Endothelial cell of umbilical vein (primary cell): Measurements from ENCODE around the gene RPS6KA5. TPM values are rescaled to one million over a fixed set of nuclear protein-coding genes. Genes with fewer than 3 reads are reported as not detected.

Source experiments
- BruUV-seq: library from RNA; stranded (reverse); fragments of 400-500 nt; replicated peaks from 2 replicates; lab custom pipeline; 2021; lab: Mats Ljungman, UMichigan
- CTCF ChIA-PET: fragments of 300-600, 350-600 bp; sonication (Branson Sonifier 250); formaldehyde crosslinking; loops from one replicate; lab custom pipeline; 2021; ENCODE audit warnings: antibody characterized with exemption, inconsistent platforms; lab: Charles Lee
- POLR2A ChIA-PET: fragments of 300-600, 350-600 bp; sonication (Branson Sonifier 250); formaldehyde crosslinking; loops from one replicate; lab custom pipeline; 2021; ENCODE audit warnings: antibody characterized with exemption, inconsistent platforms; lab: Charles Lee
- DNase-seq: peaks from one replicate; pipeline ENCODE4 v3.0.0-alpha.2; 2011; ENCODE audit warnings: low read depth, low spot score
- FAIRE-seq: peaks from 2 replicates; lab custom pipeline; 2011; peaks lifted over from hg19 to GRCh38; lab: Jason Lieb, UNC
- H2AFZ ChIP-seq: 2 replicates; pipeline ENCODE4 v1.6.0; 2012; ENCODE audit warnings: low read depth, low read length, control low read depth, inconsistent platforms
- H3K27ac ChIP-seq: 2 replicates; pipeline ENCODE4 v1.5.1; 2011; ENCODE audit warnings: low read depth, mild to moderate bottlenecking, control low read depth, low read length, moderate library complexity; ENCODE audit not compliant: insufficient read depth
- H3K27me3 ChIP-seq, 2 experiments: 2 replicates each; pipeline versions ENCODE4 v1.6.0 to v1.6.1; 2011; ENCODE audit warnings: low read length in 2 of 2, mixed read lengths in 1 of 2; ENCODE audit not compliant: control insufficient read depth in 2 of 2, insufficient read depth in 2 of 2
- H3K36me3 ChIP-seq, 2 experiments: 2 replicates in 1 of 2; 3 replicates in 1 of 2; pipeline ENCODE4 v1.5.1; 2011; ENCODE audit warnings: low read length in 2 of 2, mild to moderate bottlenecking in 1 of 2, moderate library complexity in 1 of 2; ENCODE audit not compliant: control insufficient read depth in 2 of 2, insufficient read depth in 2 of 2; ENCODE audit errors: extremely low read depth in 1 of 2
- H3K4me1 ChIP-seq: 3 replicates; pipeline ENCODE4 v1.5.1; 2011; ENCODE audit warnings: mild to moderate bottlenecking, low read length; ENCODE audit not compliant: control insufficient read depth, insufficient read depth; ENCODE audit errors: extremely low read depth
- H3K4me2 ChIP-seq: 2 replicates; pipeline ENCODE4 v1.6.1; 2011; ENCODE audit warnings: low read length, control low read depth, mixed read lengths; ENCODE audit not compliant: insufficient read depth
- H3K4me3 ChIP-seq, 3 experiments: fragments of 200-600 bp in 1 of 3; sonication (generic), shearing (Covaris generic) in 1 of 3; replicated peaks in 1 of 3; 2 replicates each; pipeline ENCODE4 v1.5.1; 2011 to 2016; ENCODE audit warnings: control low read depth in 3 of 3, low read length in 3 of 3, mild to moderate bottlenecking in 2 of 3, inconsistent platforms in 1 of 3, low read depth in 1 of 3, moderate library complexity in 1 of 3; ENCODE audit not compliant: insufficient read depth in 1 of 3
- H3K79me2 ChIP-seq: 2 replicates; pipeline ENCODE4 v1.6.0; 2012; ENCODE audit warnings: low read length, inconsistent platforms; ENCODE audit not compliant: control insufficient read depth, insufficient read depth
- H3K9ac ChIP-seq: replicated peaks from 2 replicates; pipeline ENCODE3; 2011; ENCODE audit warnings: low read length, control low read depth; ENCODE audit not compliant: insufficient read depth; ENCODE audit errors: extremely low read depth
- H3K9me1 ChIP-seq: replicated peaks from 3 replicates; pipeline ENCODE4 v1.6.0; 2011; ENCODE audit warnings: mild to moderate bottlenecking, low read length; ENCODE audit not compliant: control insufficient read depth, insufficient read depth; ENCODE audit errors: extremely low read depth
- H3K9me3 ChIP-seq: replicated peaks from 2 replicates; pipeline ENCODE4 v1.5.1; 2012; ENCODE audit warnings: low read length, inconsistent platforms; ENCODE audit not compliant: control insufficient read depth, insufficient read depth
- H4K20me1 ChIP-seq: replicated peaks from 2 replicates; pipeline ENCODE3; 2011; ENCODE audit warnings: mild to moderate bottlenecking, low read length; ENCODE audit not compliant: control insufficient read depth, insufficient read depth; ENCODE audit errors: extremely low read depth
- EZH2 ChIP-seq: IDR thresholded peaks from 2 replicates; pipeline ENCODE4 v1.6.1; 2012; ENCODE audit warnings: borderline replicate concordance, low read depth, mild to moderate bottlenecking, moderate library complexity, low read length, inconsistent platforms; ENCODE audit not compliant: severe bottlenecking
- FOS ChIP-seq: IDR thresholded peaks from 2 replicates; pipeline ENCODE4 v1.6.1; 2011; ENCODE audit warnings: mild to moderate bottlenecking, low read length, moderate library complexity, borderline replicate concordance; ENCODE audit not compliant: insufficient read depth
- GATA2 ChIP-seq: IDR thresholded peaks from 2 replicates; pipeline ENCODE4 v1.7.0; 2011; ENCODE audit warnings: low read depth, mild to moderate bottlenecking, moderate library complexity, mixed read lengths, low read length; ENCODE audit not compliant: insufficient read length, insufficient read depth
- JUN ChIP-seq: IDR thresholded peaks from 2 replicates; pipeline ENCODE4 v1.6.1; 2011; ENCODE audit warnings: borderline replicate concordance, low read depth; ENCODE audit not compliant: insufficient read length, insufficient read depth
- MYC ChIP-seq: IDR thresholded peaks from one replicate; pipeline ENCODE4 v1.6.1; 2011; ENCODE audit warnings: mild to moderate bottlenecking, low read depth, low read length
- POLR2A ChIP-seq: IDR thresholded peaks from 2 replicates; pipeline ENCODE4 v1.6.1; 2012; ENCODE audit warnings: low read depth, mild to moderate bottlenecking, control low read depth, low read length
- POLR2AphosphoS5 ChIP-seq: IDR thresholded peaks from 2 replicates; pipeline ENCODE4 v1.6.1; 2012; ENCODE audit warnings: low read depth, mild to moderate bottlenecking, control low read depth, low read length, moderate library complexity; ENCODE audit not compliant: insufficient read depth
- dilution Hi-C: fragments of 300-500 bp; cut with MboI; formaldehyde crosslinking; loops from one replicate; pipeline ENCODE4 v1.15.0; 2019; ENCODE audit warnings: low sequenced_read_pairs; ENCODE audit not compliant: extremely low pct_ligation_motif_present
- intact Hi-C: fragments of 100-400 bp; cut with micrococcal nuclease; formaldehyde crosslinking; loops from one replicate; pipeline ENCODE4 v1.10.0; 2022
- polyA plus RNA-seq, 4 experiments: library from polyadenylated mRNA; depleted of rRNA in 3 of 4; stranded (reverse) in 3 of 4; unstranded in 1 of 4; fragments of >200 nt; gene quantifications; 2 replicates each; pipeline versions ENCODE4 v1.2.1 to v1.2.3, GENCODE V29; 2011 to 2012; ENCODE audit warnings: missing spikeins in 1 of 4
- total RNA-seq: library from RNA; stranded (reverse); gene quantifications from 2 replicates; pipeline ENCODE4 v1.2.3, GENCODE V29; 2021
- TF ChIP-seq, protein P1 (sequence below), 2 donors: IDR thresholded peaks; 1 replicate in 1 of 2; 2 replicates in 1 of 2; pipeline ENCODE4 v1.5.1; 2011; ENCODE audit warnings: low read length in 2 of 2, mild to moderate bottlenecking in 2 of 2, moderate library complexity in 2 of 2, control low read depth in 1 of 2, inconsistent platforms in 1 of 2, low read depth in 1 of 2; ENCODE audit not compliant: insufficient read depth in 1 of 2; ENCODE audit errors: extremely low read depth in 1 of 2
- TF ChIP-seq, protein P2 (sequence below): IDR thresholded peaks from 2 replicates; pipeline ENCODE4 v1.6.1; 2011; ENCODE audit not compliant: insufficient read depth, insufficient read length

RPS6KA5 gene
- total and polyA plus RNA-seq, 2 donors (not counting 3 experiments of a cell fraction or from before 2014, with no cell fraction given), result 2.9 to 5.4 TPM

DNA sequence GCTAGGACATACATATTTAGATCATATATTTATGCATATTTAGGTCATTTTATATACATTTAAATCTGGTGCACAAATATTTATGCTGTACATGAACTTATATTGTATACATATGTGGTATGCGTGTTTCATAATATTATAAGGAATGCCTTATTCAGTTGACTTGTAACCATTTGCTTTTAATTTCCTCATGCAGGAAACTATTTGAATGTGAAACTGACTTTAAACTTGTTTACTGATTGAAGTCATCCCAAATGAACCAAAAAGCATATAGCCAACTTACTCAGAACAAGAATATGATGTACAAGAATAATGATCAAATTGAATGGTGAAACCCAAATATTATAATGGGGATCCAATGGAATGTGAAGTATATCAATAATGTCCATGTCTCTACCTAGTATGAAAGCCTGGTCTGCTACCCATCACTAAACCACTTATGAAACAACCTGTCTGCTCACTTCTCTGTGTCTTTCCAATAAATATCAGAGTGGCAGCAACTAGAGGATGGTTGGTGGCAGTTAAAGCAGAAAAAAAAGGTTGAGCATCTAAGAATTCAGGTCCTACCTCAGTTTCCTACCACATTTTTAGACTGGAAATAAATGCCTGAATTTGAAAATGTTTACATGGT lies 38.3 kb downstream of the RPS6KA5 start:
- Histone ChIP-seq H3K36me3 (no peaks in the 10 kb centered on the region), H3K9me1 (no peaks in the 10 kb centered on the region), H3K4me3 (no peak overlapping the region), H2AFZ (no peak overlapping the region), H3K9ac (no peak overlapping the region), H3K4me2 (no peak overlapping the region), H4K20me1 (peaks cover 2% of the 10 kb centered on the region), H3K9me3 (no peaks in the 10 kb centered on the region), H3K27me3 (no peaks in the 10 kb centered on the region), H3K27ac (no peak overlapping the region), H3K4me1 (no peaks in the 10 kb centered on the region), H3K79me2 (no peaks in the 10 kb centered on the region)
- intact Hi-C loops (no loop called here), dilution Hi-C loops (no loop called here)
- BruUV-seq, result no TSS peak
- POLR2A ChIA-PET, result no interaction called here
- CTCF ChIA-PET, result no interaction called here
- no peak for FAIRE-seq
- no peak for DNase-seq
- no peak for TF ChIP-seq EZH2

DNA sequence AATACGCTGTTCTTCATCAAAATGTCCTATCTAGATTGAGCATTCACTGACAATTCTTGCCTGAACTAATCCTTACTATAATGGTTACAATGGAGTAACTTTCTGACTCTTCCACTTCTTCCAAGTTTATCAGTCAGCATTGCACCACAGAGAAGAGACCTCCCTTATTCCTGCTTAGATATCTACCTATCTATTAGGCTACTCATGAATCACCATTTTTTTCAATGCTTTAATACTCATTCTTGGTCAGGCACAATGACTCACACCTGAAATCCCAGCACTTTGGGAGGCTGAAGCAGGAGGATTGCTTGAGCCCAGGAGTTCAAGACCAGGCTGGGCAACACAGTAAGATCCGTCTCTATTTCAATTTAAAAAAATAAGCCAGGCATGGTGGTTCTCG lies 39.3 kb downstream of the RPS6KA5 start:
- POLR2A ChIA-PET, result no interaction called here
- no peak overlapping the region for H2AFZ ChIP-seq
- H3K36me3 ChIP-seq, result no peaks in the 10 kb centered on the region
- CTCF ChIA-PET, result no interaction called here
- no peak overlapping the region for H3K4me3 ChIP-seq
- DNase-seq, result no peak
- H3K9ac ChIP-seq, result no peak overlapping the region
- TF ChIP-seq, protein P1, sequence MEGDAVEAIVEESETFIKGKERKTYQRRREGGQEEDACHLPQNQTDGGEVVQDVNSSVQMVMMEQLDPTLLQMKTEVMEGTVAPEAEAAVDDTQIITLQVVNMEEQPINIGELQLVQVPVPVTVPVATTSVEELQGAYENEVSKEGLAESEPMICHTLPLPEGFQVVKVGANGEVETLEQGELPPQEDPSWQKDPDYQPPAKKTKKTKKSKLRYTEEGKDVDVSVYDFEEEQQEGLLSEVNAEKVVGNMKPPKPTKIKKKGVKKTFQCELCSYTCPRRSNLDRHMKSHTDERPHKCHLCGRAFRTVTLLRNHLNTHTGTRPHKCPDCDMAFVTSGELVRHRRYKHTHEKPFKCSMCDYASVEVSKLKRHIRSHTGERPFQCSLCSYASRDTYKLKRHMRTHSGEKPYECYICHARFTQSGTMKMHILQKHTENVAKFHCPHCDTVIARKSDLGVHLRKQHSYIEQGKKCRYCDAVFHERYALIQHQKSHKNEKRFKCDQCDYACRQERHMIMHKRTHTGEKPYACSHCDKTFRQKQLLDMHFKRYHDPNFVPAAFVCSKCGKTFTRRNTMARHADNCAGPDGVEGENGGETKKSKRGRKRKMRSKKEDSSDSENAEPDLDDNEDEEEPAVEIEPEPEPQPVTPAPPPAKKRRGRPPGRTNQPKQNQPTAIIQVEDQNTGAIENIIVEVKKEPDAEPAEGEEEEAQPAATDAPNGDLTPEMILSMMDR (IDR thresholded peaks at IDR 0.05; ENCODE audit: extremely low read depth in 1 of 2, insufficient read depth in 1 of 2, low read depth in 1 of 2, low read length in 2 of 2), result no peak
- TF ChIP-seq POLR2AphosphoS5, result no peak
- no peak for TF ChIP-seq EZH2
- TF ChIP-seq POLR2A, result no peak
- TF ChIP-seq GATA2, result no peak
- no peak for TF ChIP-seq FOS
- TF ChIP-seq JUN, result no peak
- TF ChIP-seq, protein P2, sequence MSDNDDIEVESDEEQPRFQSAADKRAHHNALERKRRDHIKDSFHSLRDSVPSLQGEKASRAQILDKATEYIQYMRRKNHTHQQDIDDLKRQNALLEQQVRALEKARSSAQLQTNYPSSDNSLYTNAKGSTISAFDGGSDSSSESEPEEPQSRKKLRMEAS, result no peak
- no peak for TF ChIP-seq MYC
- H4K20me1 ChIP-seq, result peaks cover 2% of the 10 kb centered on the region
- no peak overlapping the region for H3K4me2 ChIP-seq
- FAIRE-seq, result no peak
- no peaks in the 10 kb centered on the region for H3K27me3 ChIP-seq
- H3K4me1 ChIP-seq, result no peaks in the 10 kb centered on the region
- BruUV-seq, result no TSS peak
- H3K9me1 ChIP-seq, result no peaks in the 10 kb centered on the region
- H3K9me3 ChIP-seq, result no peaks in the 10 kb centered on the region
- no peak overlapping the region for H3K27ac ChIP-seq
- intact Hi-C loops, result no loop called here
- dilution Hi-C loops, result no loop called here
- H3K79me2 ChIP-seq, result no peaks in the 10 kb centered on the region
